ENCODE data around the gene KDM4D.

- TF ChIP-seq CTCF (IDR thresholded peaks at IDR 0.05) (no peak), POLR2A (IDR thresholded peaks at IDR 0.05) (no peak)
Measured at GRCh38 chr11:94928117-94928990, 45.2 kb upstream of the KDM4D start.

Measured in body of pancreas (tissue), 4 donors.